ENCODE results near the gene HIVEP3. TPM values are rescaled to one million over a fixed set of nuclear protein-coding genes. Genes with fewer than 3 reads are reported as not detected.

The HIVEP3 gene
- total RNA-seq, 2 donors from 2014 or later = 0.13 to 0.99 TPM

DNA sequence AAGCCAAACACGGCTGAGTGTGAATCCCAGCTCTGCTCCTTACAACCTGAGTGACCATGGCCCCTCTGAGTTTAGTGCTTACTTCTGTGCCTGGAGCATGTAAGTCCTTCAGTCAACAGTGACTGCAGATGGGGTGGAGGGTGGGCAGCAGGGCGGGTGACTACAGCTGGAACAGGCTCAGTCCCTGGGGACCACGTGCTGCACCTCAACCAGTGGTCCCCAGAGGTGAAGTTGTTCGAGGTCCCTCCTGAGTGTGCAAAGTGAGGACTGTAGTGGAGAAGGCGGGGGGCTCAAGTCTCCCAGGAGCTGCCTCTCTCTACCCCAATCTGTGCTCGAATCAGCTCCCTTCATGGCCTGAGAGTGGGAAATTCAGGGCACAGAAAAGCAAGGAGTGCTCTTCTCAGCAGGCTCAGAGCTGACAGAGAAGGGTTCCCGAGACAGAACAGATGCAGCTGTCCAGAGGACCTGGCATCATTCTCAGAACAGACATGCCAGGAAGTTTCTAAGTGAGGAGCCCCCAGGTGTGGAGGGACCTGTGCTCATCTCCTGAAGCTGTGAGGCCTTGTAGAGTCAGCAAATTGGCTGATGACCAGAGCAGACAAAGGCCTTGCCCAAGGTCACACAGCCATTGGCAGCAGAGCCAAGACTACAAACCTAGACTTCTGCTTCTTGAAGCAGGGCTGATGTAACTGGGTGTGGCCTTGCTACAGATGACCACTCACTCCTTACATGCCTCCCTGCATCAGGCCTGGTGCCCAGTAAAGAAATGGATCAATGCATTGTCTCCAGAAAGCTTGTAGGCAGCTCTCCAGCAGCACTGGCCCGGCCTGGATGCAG, 372.5 kb downstream of the HIVEP3 start:
- no peak for DNase-seq

GRCh38 chr1:41542196-41542930, 376.4 kb downstream of the HIVEP3 start:
- no peak for TF ChIP-seq CTCF (conservative IDR thresholded peaks at IDR 0.05)
- H3K9me3 ChIP-seq (ENCODE audit: control insufficient read depth, low read length) = no peaks in the 10 kb centered on the region
- Mint-ChIP-seq H3K4me3 (no peak overlapping the region), H3K9me3 (peaks cover 3% of the 10 kb centered on the region), H3K36me3 (ENCODE audit: low read depth) (no peaks in the 10 kb centered on the region), H3K4me1 (no peaks in the 10 kb centered on the region), H3K27ac (no peak overlapping the region), H3K27me3 (ENCODE audit: insufficient read depth) (no peaks in the 10 kb centered on the region)
- 75 to 80% methylated on average over 9 to 12 of the region's 12 CpGs for WGBS, 2 experiments (ENCODE audit: insufficient coverage in 1 of 2, insufficient read length in 1 of 2)
- H3K27me3 ChIP-seq (ENCODE audit: control insufficient read depth, insufficient read depth, low read length, poor library complexity, severe bottlenecking) = no peaks in the 10 kb centered on the region
- H3K36me3 ChIP-seq (ENCODE audit: control insufficient read depth, insufficient read depth, low read length) = no peaks in the 10 kb centered on the region
- H3K27ac ChIP-seq (ENCODE audit: low read depth, low read length) = no peak overlapping the region
- no peak overlapping the region for H3K4me3 ChIP-seq (ENCODE audit: low read length)
- DNase-seq = no peak
- H3K4me1 ChIP-seq (ENCODE audit: control insufficient read depth, insufficient read depth, low read length) = no peaks in the 10 kb centered on the region
- no peak overlapping the region for H3K9ac ChIP-seq (ENCODE audit: extremely low read depth, low read length, poor library complexity, severe bottlenecking)

More for the DNA sequence above, 372.5 kb downstream of the HIVEP3 start:
- Histone ChIP-seq H3K27ac (ENCODE audit: low read depth, low read length) (no peak overlapping the region), H3K4me3 (ENCODE audit: low read length) (no peak overlapping the region), H3K36me3 (ENCODE audit: control insufficient read depth, insufficient read depth, low read length) (no peaks in the 10 kb centered on the region), H3K27me3 (ENCODE audit: control insufficient read depth, insufficient read depth, low read length, poor library complexity, severe bottlenecking) (no peaks in the 10 kb centered on the region), H3K9ac (ENCODE audit: extremely low read depth, low read length, poor library complexity, severe bottlenecking) (no peak overlapping the region), H3K4me1 (ENCODE audit: control insufficient read depth, insufficient read depth, low read length) (no peaks in the 10 kb centered on the region), H3K9me3 (ENCODE audit: control insufficient read depth, low read length) (no peaks in the 10 kb centered on the region)
- peaks cover 12% of the 10 kb centered on the region for H3K27me3 Mint-ChIP-seq (ENCODE audit: insufficient read depth)
- WGBS, 2 experiments (ENCODE audit: insufficient coverage in 1 of 2, insufficient read length in 1 of 2) = 86 to 90% methylated on average over 4 to 8 of the region's 8 CpGs
- no peaks in the 10 kb centered on the region for H3K4me1 Mint-ChIP-seq
- no peaks in the 10 kb centered on the region for H3K36me3 Mint-ChIP-seq (ENCODE audit: low read depth)
- H3K27ac Mint-ChIP-seq = no peak overlapping the region
- TF ChIP-seq CTCF (conservative IDR thresholded peaks at IDR 0.05) = no peak
- H3K9me3 Mint-ChIP-seq = peaks cover 8% of the 10 kb centered on the region
- no peak overlapping the region for H3K4me3 Mint-ChIP-seq

DNA sequence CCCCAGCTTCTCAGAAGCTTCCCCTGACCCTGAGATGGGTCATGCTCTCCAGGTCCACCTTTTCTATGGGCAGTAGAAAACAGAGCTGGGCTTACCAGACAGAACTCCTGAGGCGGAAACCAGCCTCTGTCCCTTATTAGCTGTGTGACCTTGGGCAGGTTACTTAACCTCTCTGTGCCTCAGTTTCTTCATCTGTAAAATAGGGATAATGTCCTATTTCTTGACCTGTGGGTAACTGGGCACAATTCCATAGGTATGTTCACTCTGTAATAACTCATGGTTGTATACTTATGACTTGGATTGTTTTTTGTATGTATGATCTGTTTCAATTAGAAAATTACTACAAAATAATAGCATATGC, 377.1 kb downstream of the HIVEP3 start:
- no peak for TF ChIP-seq CTCF (conservative IDR thresholded peaks at IDR 0.05)
- WGBS, 2 experiments (ENCODE audit: insufficient coverage in 1 of 2, insufficient read length in 1 of 2) = 92 to 100% methylated on average over 1 of the region's 1 CpG
- Histone ChIP-seq H3K9ac (ENCODE audit: extremely low read depth, low read length, poor library complexity, severe bottlenecking) (no peak overlapping the region), H3K4me1 (ENCODE audit: control insufficient read depth, insufficient read depth, low read length) (no peaks in the 10 kb centered on the region), H3K27ac (ENCODE audit: low read depth, low read length) (no peak overlapping the region), H3K9me3 (ENCODE audit: control insufficient read depth, low read length) (no peaks in the 10 kb centered on the region), H3K27me3 (ENCODE audit: control insufficient read depth, insufficient read depth, low read length, poor library complexity, severe bottlenecking) (no peaks in the 10 kb centered on the region), H3K4me3 (ENCODE audit: low read length) (no peak overlapping the region), H3K36me3 (ENCODE audit: control insufficient read depth, insufficient read depth, low read length) (no peaks in the 10 kb centered on the region)
- Mint-ChIP-seq H3K4me1 (no peaks in the 10 kb centered on the region), H3K36me3 (ENCODE audit: low read depth) (no peaks in the 10 kb centered on the region), H3K4me3 (no peak overlapping the region), H3K9me3 (peaks cover 3% of the 10 kb centered on the region), H3K27ac (no peak overlapping the region), H3K27me3 (ENCODE audit: insufficient read depth) (no peaks in the 10 kb centered on the region)
- DNase-seq = no peak
